Panc1 (cell line): ENCODE results near the gene S100B. TPM values are rescaled to one million over a fixed set of nuclear protein-coding genes. Genes with fewer than 3 reads are reported as not detected.

Source experiments
- ATAC-seq: fragments of 200-7000 bp; cut with Tn5 transposase; 2 replicates; pipeline ENCODE4 v1.9.1; 2020; ENCODE audit warnings: mild to moderate bottlenecking, moderate library complexity
- BruUV-seq: library from RNA; stranded (reverse); fragments of 400-500 nt; replicated peaks from 2 replicates; lab custom pipeline; 2021; lab: Mats Ljungman, UMichigan
- CTCF ChIA-PET: fragments of 300-600 bp; sonication (Branson Sonifier 250); formaldehyde crosslinking; loops from one replicate; lab custom pipeline; 2022; ENCODE audit warnings: antibody characterized with exemption; lab: Charles Lee
- POLR2A ChIA-PET: fragments of 300-600 bp; sonication (Branson Sonifier 250); formaldehyde crosslinking; loops from one replicate; lab custom pipeline; 2022; ENCODE audit warnings: antibody characterized with exemption; lab: Charles Lee
- DNase-seq: peaks from one replicate; pipeline ENCODE4 v3.0.0-alpha.2; 2010; ENCODE audit warnings: low read depth, low spot score
- H3K27ac ChIP-seq: 2 replicates; pipeline ENCODE4 v1.5.1; 2011; ENCODE audit warnings: mild to moderate bottlenecking, low read length, inconsistent platforms
- H3K27me3 ChIP-seq: fragments of 200-500 bp; sonication (Bioruptor generic); 2 replicates; pipeline ENCODE4 v1.6.0; 2014; ENCODE audit warnings: low read length, inconsistent platforms; ENCODE audit not compliant: control insufficient read depth, insufficient read depth
- H3K36me3 ChIP-seq: fragments of 200-500 bp; sonication (Bioruptor generic); 2 replicates; pipeline ENCODE4 v1.5.1; 2014; ENCODE audit warnings: inconsistent platforms, mild to moderate bottlenecking, low read length, moderate library complexity; ENCODE audit not compliant: control insufficient read depth, insufficient read depth
- H3K4me1 ChIP-seq: 2 replicates; pipeline ENCODE4 v1.5.1; 2011; ENCODE audit warnings: inconsistent platforms, mild to moderate bottlenecking, low read length, moderate library complexity; ENCODE audit not compliant: control insufficient read depth, insufficient read depth
- H3K4me3 ChIP-seq, 2 experiments: 2 replicates each; pipeline ENCODE4 v1.5.1; 2011 to 2012; ENCODE audit warnings: low read depth in 2 of 2, low read length in 2 of 2, mild to moderate bottlenecking in 2 of 2, inconsistent platforms in 1 of 2, moderate library complexity in 1 of 2
- H3K9me3 ChIP-seq: fragments of 200-500 bp; sonication (Bioruptor generic); 2 replicates; pipeline ENCODE4 v1.5.1; 2014; ENCODE audit warnings: low read depth, mild to moderate bottlenecking, inconsistent platforms, low read length, moderate library complexity; ENCODE audit not compliant: control insufficient read depth, insufficient read depth
- POLR2AphosphoS5 ChIP-seq: IDR thresholded peaks from 2 replicates; pipeline ENCODE4 v1.6.1; 2012; ENCODE audit warnings: mild to moderate bottlenecking, low read depth, low read length, moderate library complexity
- REST ChIP-seq, 2 experiments: IDR thresholded peaks; 2 replicates each; pipeline ENCODE4 v1.6.1; 2011 to 2012; ENCODE audit warnings: low read depth in 2 of 2, control low read depth in 1 of 2, low read length in 1 of 2, mild to moderate bottlenecking in 1 of 2, moderate library complexity in 1 of 2; ENCODE audit not compliant: insufficient read depth in 1 of 2
- SIN3A ChIP-seq: IDR thresholded peaks from 2 replicates; pipeline ENCODE4 v1.6.1; 2012; ENCODE audit warnings: low read depth, mild to moderate bottlenecking, low read length, moderate library complexity, borderline replicate concordance; ENCODE audit not compliant: insufficient read depth
- TCF7L2 ChIP-seq: IDR thresholded peaks from 2 replicates; pipeline ENCODE4 v1.6.1; 2011; ENCODE audit warnings: mild to moderate bottlenecking, low read depth, low read length, inconsistent platforms
- in situ Hi-C: cut with HindIII; loops from 2 replicates; pipeline ENCODE4 v1.10.0; 2016; ENCODE audit warnings: low sequenced_read_pairs, low pct_unique_long_range_greater_than_20kb
- intact Hi-C: fragments of 100-400 bp; cut with micrococcal nuclease; formaldehyde crosslinking; loops from one replicate; pipeline ENCODE4 v1.10.0; 2022; ENCODE audit not compliant: unreplicated experiment
- total RNA-seq: library from RNA; stranded (reverse); gene quantifications from one replicate; pipeline ENCODE4 v1.2.1, GENCODE V29; 2021; ENCODE audit not compliant: unreplicated experiment
- TF ChIP-seq, protein P1 (sequence below): fragments of 450-650 bp; IDR thresholded peaks from 2 replicates; pipeline ENCODE4 v1.5.1; 2017; ENCODE audit warnings: mild to moderate bottlenecking

The S100B gene
- total RNA-seq, 1 experiment from 2014 or later, result not detected

DNA sequence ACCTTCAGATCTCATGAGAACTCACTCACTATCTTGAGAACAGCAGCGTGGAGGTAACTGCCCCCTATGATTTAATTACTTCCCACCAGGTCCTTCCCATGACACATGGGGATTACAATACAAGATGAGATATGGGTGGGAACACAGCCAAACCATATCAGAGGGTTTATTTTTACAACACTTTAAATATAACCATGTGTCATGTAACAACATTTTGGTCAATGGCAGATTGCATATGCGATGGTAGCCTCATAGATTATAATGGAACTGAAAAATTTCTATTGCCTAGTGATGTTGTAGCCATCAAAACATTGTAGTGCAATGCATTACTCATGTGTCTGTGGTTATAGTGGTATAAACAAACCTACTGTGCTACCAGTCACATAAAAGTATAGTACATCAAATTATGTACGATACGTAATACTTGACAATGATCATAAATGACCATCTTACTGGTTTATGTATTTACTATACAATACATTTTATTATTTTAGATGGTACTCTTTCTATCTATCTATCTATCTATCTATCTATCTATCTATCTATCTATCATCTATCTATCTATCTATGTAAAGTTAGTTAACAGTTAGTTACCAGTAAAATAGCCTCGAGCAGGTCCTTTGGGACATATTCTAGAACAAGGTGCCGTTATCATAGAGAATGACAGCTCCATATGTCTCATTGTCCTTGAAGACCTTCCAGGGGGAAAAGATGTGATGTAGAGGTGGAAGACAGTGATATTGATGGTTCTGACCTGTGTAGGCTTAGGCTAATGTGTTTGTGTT is 12.6 kb upstream of the S100B start:
- TF ChIP-seq SIN3A (no peak), POLR2AphosphoS5 (no peak), REST (IDR thresholded peaks at IDR 0.05; ENCODE audit: insufficient read depth in 1 of 2, low read depth in 2 of 2, low read length in 1 of 2) (no peak), TCF7L2 (no peak)
- TF ChIP-seq, protein P1, sequence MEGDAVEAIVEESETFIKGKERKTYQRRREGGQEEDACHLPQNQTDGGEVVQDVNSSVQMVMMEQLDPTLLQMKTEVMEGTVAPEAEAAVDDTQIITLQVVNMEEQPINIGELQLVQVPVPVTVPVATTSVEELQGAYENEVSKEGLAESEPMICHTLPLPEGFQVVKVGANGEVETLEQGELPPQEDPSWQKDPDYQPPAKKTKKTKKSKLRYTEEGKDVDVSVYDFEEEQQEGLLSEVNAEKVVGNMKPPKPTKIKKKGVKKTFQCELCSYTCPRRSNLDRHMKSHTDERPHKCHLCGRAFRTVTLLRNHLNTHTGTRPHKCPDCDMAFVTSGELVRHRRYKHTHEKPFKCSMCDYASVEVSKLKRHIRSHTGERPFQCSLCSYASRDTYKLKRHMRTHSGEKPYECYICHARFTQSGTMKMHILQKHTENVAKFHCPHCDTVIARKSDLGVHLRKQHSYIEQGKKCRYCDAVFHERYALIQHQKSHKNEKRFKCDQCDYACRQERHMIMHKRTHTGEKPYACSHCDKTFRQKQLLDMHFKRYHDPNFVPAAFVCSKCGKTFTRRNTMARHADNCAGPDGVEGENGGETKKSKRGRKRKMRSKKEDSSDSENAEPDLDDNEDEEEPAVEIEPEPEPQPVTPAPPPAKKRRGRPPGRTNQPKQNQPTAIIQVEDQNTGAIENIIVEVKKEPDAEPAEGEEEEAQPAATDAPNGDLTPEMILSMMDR, result no peak
- Histone ChIP-seq H3K9me3 (no peaks in the 10 kb centered on the region), H3K36me3 (no peaks in the 10 kb centered on the region), H3K4me3 (no peak overlapping the region), H3K4me1 (no peaks in the 10 kb centered on the region), H3K27me3 (no peaks in the 10 kb centered on the region), H3K27ac (no peak overlapping the region)
- in situ Hi-C loops (no loop called here), intact Hi-C loops (no loop called here)
- ChIA-PET POLR2A (interaction anchor here (0.6 kb wide), 1 partner anchor 435 kb away, joined by 4 read pairs; no protein-coding TSS in a partner anchor), CTCF (no interaction called here)
- DNase-seq (no peak), ATAC-seq (no peak)
- BruUV-seq, result no TSS peak

DNA sequence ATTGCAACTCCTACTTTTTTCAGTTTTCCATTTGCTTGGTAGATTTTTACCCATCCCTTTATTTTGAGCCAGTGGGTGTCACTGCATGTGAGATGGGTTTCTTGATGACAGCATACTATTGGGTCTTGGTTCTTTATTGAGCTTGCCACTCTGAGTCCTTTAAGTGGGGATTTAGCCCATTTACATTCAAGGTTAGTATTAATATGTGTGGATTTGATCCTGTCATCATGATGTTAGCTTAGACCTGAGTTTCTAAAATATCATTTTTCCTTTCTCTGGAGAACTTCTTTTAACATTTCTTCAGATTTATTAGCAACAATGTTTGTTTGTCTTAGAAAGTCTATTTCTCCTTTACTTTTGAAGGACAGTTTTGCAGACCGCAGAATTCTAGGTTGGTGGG is 11.8 kb upstream of the S100B start:
- BruUV-seq, result no TSS peak
- Histone ChIP-seq H3K4me1 (no peaks in the 10 kb centered on the region), H3K36me3 (no peaks in the 10 kb centered on the region), H3K27ac (no peak overlapping the region), H3K4me3 (no peak overlapping the region), H3K9me3 (no peaks in the 10 kb centered on the region), H3K27me3 (no peaks in the 10 kb centered on the region)
- intact Hi-C loops, result no loop called here
- ATAC-seq (no peak), DNase-seq (no peak)
- ChIA-PET POLR2A (no interaction called here), CTCF (interaction anchor here (0.7 kb wide), 1 partner anchor 47 kb away, joined by 3 read pairs; no protein-coding TSS in a partner anchor)
- no peak for TF ChIP-seq TCF7L2
- no peak for TF ChIP-seq REST (IDR thresholded peaks at IDR 0.05; ENCODE audit: insufficient read depth in 1 of 2, low read depth in 2 of 2, low read length in 1 of 2)
- TF ChIP-seq, protein P1, result no peak
- TF ChIP-seq SIN3A, result no peak
- TF ChIP-seq POLR2AphosphoS5, result no peak
- in situ Hi-C loops, result no loop called here
